ENCODE measurements around the gene SLC25A47. TPM values are rescaled to one million over a fixed set of nuclear protein-coding genes. Genes with fewer than 3 reads are reported as not detected.
"Not testable (repeated sequence)": the region's sequence is repeated elsewhere in the genome, so short reads cannot be mapped to it uniquely, and the experiment has no call there.

The SLC25A47 gene
- total RNA-seq, 2 donors from 2014 or later, result not detected

- Histone ChIP-seq H3K27ac (no peak overlapping the region), H3K9ac (ENCODE audit: low read depth in 2 of 2, low read length in 2 of 2) (no peak overlapping the region), H3K27me3 (no peaks in the 10 kb centered on the region), H3K9me3 (no peaks in the 10 kb centered on the region), H3K4me3 (no peak overlapping the region), H3K36me3 (no peaks in the 10 kb centered on the region), H3K4me1 (peaks cover 3% of the 10 kb centered on the region)
- intact Hi-C loops (cut with DNase I), result no loop called here
- no peak for TF ChIP-seq CTCF (IDR thresholded peaks at IDR 0.05)
- DNase-seq, result no peak
These were observed 35.7 kb upstream of the SLC25A47 start for GRCh38 chr14:100287202-100287997.

DNA sequence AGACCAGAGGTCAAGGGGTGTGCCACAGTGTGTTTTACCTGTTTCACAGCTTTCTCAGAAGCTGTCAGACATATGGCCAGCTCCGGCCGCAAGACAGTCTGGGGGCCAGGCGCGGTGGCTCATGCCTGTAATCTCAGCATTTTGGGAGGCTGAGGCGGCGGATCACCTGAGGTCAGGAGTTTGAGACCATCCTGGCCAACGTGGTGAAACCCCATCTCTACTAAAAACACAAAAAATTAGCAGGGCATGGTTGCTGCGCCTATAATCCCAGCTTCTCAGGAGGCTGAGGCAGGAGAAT, 35.2 kb upstream of the SLC25A47 start:
- H3K4me3 ChIP-seq; H3K9me3 ChIP-seq; intact Hi-C loops (cut with DNase I); H3K9ac ChIP-seq (ENCODE audit: low read depth in 2 of 2, low read length in 2 of 2); H3K27ac ChIP-seq; H3K36me3 ChIP-seq; DNase-seq; H3K27me3 ChIP-seq; H3K4me1 ChIP-seq: not testable (repeated sequence)

- no peaks in the 10 kb centered on the region for H3K36me3 ChIP-seq
- no peaks in the 10 kb centered on the region for H3K27me3 ChIP-seq
- H3K9me3 ChIP-seq, result no peaks in the 10 kb centered on the region
- H3K9ac ChIP-seq (ENCODE audit: low read depth in 2 of 2, low read length in 2 of 2), result no peak overlapping the region
- no peak overlapping the region for H3K27ac ChIP-seq
- H3K4me1 ChIP-seq, result peaks cover 3% of the 10 kb centered on the region
- no peak for DNase-seq
- no peak for TF ChIP-seq CTCF (IDR thresholded peaks at IDR 0.05)
- no peak overlapping the region for H3K4me3 ChIP-seq
- intact Hi-C loops (cut with DNase I), result no loop called here
These were observed 34.6 kb upstream of the SLC25A47 start for GRCh38 chr14:100288382-100289185.

DNA sequence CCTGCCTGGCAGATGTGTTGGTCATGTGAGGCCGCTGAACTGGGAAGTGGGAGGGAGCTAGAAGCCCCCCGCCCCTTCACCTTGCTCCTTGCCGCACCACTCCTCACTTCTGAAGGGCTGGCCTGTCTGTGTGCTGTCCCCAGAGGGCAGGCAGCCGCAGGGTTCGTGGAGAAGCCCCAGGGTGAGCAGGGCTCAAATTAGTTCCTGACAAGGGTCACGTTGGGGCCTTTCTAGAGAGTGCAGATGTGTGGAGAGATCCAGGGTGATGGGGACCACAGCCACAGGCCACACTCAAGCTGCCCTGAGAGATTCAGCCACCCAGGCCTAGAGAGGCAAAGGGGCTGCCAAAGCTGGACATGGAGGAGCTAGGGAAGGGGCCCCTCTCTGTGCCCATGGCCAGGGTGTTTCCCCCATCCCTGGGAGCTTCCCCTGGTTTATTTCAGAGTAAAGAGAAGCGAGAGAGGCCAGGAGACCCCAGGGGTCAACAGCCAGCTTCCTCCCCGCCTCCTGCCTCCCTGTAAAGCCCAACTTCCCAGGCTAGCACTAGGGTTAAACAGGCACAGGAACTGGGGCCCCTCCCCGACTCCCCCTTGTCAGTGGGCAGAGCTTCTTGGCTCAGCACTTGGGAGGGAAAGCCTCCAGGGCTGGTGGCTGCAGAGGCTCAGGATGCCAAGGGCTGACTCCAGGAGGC, 33.1 kb upstream of the SLC25A47 start:
- intact Hi-C loops (cut with DNase I), result no loop called here
- Histone ChIP-seq H3K9ac (ENCODE audit: low read depth in 2 of 2, low read length in 2 of 2) (no peak overlapping the region), H3K36me3 (no peaks in the 10 kb centered on the region), H3K4me1 (peaks cover 3% of the 10 kb centered on the region), H3K27me3 (no peaks in the 10 kb centered on the region), H3K4me3 (no peak overlapping the region), H3K27ac (no peak overlapping the region), H3K9me3 (no peaks in the 10 kb centered on the region)
- DNase-seq, result no peak
- TF ChIP-seq CTCF (IDR thresholded peaks at IDR 0.05), result no peak

GRCh38 chr14:100290607-100291304, 32.4 kb upstream of the SLC25A47 start:
- no peak overlapping the region for H3K4me3 ChIP-seq
- intact Hi-C loops (cut with DNase I), result no loop called here
- H3K9ac ChIP-seq (ENCODE audit: low read depth in 2 of 2, low read length in 2 of 2), result no peak overlapping the region
- no peaks in the 10 kb centered on the region for H3K9me3 ChIP-seq
- DNase-seq, result no peak
- H3K4me1 ChIP-seq, result peaks cover 2% of the 10 kb centered on the region
- no peaks in the 10 kb centered on the region for H3K27me3 ChIP-seq
- TF ChIP-seq CTCF (IDR thresholded peaks at IDR 0.05), result no peak
- H3K27ac ChIP-seq, result no peak overlapping the region
- H3K36me3 ChIP-seq, result no peaks in the 10 kb centered on the region
